NOMO-1 treated with DMSO at 0.1 percent for 48 hours (cell line): ENCODE results near the gene PCBP1.
"Not testable (repeated sequence)": the region's sequence is repeated elsewhere in the genome, so short reads cannot be mapped to it uniquely, and the experiment has no call there.

ENCODE experiments used
- DNase-seq: peaks from one replicate; lab custom pipeline; 2025; ENCODE audit not compliant: unreplicated experiment; lab: John Stamatoyannopoulos, UW

PCBP1 gene

DNA sequence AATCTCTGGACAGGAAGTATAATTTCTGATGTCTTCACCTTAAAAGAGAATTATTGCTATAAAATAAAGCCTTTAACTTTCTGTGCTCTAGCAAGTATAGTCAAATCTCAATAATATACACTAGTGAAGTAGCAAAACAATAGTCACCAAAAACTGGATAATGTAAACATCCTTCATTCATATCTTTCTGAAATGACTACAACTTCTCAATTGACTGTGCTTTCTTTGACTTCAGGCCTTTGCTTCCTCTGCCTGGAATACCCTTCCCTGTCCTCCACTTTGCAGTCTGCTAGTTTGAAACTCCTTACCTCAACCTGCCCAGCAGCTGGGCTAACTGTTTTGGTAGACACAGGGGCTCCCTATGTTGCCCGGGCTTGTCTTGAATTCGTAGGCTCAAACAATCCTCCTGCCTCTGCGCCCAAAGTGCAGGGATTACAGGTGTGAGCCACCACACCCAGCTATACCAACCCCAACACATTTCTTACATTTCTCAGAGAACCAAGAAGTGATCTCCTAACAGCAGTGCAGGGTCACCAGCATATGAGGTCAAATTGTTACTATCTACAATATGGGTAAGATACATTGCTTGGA lies 6.6 kb upstream of the PCBP1 start:
- no peak for DNase-seq

DNA sequence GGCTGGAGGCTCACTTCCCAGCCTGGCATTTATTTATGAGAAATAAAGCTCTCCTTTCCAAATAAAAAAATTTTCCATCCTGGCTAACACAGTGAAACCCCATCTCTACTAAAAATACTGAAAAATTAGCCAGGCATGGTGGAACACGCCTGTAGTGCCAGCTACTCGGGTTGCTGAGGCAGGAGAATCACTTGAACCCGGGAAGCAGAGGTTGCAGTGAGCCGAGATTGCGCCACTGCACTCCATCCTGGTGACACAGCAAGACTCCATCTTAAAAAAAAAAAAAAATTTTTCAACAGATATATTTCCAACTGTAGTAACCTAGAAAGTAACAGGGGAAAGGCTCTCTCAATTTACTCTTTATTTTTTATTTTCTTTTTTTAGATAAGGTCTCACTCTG lies 6.1 kb upstream of the PCBP1 start:
- no peak for DNase-seq

DNA sequence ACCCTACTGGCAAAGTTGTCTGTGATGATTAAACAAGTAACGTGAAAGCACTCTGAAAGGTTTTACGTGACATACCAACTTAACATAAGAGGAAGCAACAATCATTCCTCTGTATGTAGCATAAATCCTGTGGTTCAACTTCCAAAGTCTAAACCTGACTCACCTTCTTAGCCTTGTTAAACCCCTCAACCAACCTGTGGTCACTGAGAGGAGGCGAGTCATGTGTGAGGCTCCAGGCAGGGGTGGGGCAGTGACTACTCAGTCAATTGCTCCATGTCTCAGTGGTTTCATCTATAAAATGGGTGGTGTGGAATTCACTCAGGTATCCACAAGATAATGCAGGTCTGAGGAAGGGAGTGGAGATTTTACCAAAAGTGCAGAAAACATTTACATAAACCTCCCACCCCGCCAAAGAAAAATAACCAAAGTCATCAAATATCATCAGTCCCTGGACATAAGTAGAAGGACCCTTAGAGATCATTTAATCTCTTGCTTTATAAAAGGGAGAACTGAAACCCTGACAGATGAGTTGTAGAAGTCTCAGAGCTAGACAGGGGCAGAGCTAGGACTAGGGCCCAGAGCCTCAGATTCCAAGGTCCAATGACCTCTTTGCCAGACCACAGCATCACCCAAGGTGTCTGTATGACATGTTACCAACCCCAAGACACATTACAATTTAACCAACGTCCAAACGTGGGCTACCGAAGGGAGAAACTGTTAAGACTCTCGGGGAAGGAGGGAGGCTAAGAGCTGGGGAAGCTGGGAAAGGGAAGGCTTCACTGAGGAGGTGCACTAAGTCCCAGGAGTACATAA lies 3.7 kb upstream of the PCBP1 start:
- DNase-seq = peak; percentile 57

DNA sequence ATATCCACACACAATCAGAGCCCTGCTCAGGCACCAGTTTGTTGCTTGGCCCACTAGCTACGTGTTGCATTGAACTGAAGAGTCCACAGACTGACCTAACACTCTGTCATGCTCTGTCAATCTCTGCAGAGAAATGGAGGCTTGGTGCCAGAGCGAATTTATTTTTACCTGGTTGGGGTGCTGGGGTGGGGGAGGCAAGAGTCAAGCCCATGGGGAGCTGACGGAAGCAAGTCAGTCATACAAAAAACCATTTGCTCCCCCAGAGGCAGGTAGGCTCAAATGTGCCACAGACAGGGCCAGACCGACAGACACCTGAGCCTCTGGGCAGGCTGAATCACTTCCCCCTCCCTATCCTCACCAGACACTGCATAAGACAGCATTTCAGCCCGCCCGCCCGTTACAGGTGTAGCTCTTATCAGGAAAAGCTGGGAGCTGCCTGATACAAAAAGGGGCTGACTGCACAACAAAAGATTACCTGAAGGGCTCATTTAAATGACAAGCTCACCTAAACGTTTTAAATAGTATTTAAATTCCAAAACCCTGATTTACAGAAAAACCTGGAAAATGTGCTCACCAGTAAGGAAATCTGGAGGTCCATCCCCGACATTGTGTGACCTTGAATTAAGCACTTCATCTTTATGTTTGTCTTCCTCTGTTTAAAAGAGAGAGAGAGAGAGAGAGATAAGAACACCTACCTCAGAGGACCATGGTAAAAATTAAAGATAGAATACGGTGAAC lies 2.1 kb upstream of the PCBP1 start:
- DNase-seq = no peak

DNA sequence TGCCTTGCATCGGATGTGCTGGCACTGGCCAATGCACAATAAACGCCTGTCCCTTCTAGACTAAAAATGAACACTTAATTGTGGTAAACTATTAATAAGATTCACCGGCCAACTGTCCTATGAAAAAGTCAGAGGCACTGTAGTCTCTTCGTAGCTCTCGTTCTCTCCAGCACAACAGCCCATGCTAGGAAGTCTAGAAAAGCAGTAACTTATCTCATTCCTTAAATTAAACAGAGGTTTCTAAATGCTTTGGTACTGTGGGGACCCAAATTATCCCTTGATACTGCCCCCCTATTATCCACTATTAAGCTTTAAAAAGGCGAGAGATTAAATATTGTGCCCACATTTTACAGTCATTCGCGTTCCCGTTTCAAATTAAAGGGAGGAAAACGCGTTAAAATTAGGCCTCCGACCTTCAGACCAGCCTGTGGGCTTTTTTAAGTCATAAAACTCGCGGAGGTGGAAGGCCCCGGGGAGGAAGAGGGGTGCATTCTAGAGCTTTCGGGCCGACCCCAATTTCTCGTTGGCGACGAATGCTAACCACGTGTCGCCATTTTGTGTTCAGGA lies 1.5 kb upstream of the PCBP1 start:
- no peak for DNase-seq

DNA sequence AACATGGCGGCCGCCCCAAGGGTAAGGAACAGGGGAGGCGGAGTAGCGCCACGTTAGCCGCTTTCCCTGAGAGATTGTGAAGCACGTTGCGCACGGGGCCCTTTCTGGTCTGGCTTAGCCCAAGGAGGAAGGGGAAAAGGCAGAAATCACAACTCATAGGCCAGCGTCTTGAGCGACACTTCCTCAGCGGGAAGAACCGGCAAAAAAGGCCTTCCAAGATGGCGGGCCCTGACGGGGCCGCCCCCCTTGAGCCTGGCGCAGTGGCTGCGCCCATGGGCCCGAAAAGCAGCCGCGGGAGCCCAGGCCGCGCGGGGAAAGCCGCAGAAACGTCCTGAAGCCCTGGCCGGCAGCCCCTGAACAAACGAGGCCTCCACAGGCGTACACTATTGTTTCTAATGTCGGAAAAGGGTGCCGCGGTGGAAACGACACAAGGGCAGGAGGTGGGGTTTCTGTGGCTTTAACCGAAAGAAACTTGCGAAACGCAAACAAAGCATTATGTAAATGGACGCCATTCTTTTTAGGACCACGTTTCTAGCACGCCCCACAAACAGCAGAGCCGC lies 919 bp upstream of the PCBP1 start:
- DNase-seq = peak; percentile 86

DNA sequence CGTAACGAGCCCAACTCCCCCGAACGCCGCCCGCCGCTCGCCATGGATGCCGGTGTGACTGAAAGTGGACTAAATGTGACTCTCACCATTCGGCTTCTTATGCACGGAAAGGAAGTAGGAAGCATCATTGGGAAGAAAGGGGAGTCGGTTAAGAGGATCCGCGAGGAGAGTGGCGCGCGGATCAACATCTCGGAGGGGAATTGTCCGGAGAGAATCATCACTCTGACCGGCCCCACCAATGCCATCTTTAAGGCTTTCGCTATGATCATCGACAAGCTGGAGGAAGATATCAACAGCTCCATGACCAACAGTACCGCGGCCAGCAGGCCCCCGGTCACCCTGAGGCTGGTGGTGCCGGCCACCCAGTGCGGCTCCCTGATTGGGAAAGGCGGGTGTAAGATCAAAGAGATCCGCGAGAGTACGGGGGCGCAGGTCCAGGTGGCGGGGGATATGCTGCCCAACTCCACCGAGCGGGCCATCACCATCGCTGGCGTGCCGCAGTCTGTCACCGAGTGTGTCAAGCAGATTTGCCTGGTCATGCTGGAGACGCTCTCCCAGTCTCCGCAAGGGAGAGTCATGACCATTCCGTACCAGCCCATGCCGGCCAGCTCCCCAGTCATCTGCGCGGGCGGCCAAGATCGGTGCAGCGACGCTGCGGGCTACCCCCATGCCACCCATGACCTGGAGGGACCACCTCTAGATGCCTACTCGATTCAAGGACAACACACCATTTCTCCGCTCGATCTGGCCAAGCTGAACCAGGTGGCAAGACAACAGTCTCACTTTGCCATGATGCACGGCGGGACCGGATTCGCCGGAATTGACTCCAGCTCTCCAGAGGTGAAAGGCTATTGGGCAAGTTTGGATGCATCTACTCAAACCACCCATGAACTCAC lies 673 bp downstream of the PCBP1 start:
- DNase-seq = peak; percentile 48

DNA sequence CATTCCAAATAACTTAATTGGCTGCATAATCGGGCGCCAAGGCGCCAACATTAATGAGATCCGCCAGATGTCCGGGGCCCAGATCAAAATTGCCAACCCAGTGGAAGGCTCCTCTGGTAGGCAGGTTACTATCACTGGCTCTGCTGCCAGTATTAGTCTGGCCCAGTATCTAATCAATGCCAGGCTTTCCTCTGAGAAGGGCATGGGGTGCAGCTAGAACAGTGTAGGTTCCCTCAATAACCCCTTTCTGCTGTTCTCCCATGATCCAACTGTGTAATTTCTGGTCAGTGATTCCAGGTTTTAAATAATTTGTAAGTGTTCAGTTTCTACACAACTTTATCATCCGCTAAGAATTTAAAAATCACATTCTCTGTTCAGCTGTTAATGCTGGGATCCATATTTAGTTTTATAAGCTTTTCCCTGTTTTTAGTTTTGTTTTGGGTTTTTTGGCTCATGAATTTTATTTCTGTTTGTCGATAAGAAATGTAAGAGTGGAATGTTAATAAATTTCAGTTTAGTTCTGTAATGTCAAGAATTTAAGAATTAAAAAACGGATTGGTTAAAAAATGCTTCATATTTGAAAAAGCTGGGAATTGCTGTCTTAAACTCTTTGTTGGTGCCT lies 1.4 kb downstream of the PCBP1 start:
- no peak for DNase-seq

DNA sequence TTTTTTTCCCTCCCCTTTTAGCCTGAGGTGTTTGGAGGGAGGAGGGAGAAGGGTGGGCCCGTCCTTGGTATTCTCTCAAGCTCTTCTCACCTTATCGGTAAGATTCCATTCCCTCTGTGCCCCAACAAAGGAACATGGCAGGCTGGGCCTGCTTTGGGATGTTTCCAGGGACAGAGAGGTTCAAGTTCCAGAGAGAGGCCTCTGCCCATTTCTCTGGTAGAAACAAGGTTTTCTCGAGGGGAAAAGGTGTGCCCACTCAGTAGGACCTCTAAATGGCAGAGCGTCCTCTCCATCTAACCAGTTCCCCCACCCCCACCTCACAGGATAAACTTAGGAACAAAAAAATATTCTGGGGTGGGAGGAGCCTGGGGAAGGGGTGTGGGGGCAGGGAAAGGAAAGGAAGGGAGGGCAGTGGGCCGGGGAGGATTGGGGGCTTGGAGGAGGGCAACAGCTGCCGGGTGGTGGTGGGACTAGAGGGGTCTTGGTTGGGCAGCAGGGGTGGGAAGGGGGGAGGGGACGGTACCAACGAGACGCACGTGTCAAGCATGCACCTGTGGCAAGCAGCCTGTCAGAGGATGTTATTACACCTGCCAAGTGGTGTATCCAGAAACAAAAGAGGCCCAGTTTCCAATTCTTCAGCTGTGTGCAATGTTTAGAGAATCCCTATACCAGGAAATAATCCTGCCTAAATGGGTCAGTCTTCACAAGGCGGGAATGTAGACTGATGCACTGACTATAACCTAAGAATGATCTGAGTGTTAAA lies 2.1 kb downstream of the PCBP1 start:
- no peak for DNase-seq

DNA sequence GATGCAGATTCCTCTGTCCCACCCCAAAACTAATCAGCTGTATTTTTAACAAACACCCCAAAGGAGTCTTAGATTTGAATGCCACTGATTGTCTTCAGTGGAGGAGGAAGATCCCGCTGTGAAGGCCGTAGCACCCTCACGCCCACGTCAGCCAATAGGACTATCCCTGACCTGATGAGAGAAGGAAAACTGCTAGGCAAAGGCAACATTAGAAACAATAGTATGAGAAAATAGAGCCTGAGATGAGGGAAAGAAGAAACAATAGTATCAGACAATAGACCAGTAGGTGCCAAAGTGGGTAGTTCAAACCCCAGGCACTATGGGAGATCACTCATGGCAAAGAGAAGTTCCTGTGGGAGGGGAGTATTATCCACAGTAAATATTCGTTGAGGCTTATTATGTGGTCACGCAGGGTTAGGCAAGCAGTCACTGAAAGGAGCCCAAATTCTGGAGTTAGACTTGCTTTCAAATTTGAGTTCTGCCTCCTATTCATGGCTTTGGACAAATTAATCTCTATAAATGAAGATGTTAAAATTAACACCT lies 2.8 kb downstream of the PCBP1 start:
- DNase-seq = no peak

DNA sequence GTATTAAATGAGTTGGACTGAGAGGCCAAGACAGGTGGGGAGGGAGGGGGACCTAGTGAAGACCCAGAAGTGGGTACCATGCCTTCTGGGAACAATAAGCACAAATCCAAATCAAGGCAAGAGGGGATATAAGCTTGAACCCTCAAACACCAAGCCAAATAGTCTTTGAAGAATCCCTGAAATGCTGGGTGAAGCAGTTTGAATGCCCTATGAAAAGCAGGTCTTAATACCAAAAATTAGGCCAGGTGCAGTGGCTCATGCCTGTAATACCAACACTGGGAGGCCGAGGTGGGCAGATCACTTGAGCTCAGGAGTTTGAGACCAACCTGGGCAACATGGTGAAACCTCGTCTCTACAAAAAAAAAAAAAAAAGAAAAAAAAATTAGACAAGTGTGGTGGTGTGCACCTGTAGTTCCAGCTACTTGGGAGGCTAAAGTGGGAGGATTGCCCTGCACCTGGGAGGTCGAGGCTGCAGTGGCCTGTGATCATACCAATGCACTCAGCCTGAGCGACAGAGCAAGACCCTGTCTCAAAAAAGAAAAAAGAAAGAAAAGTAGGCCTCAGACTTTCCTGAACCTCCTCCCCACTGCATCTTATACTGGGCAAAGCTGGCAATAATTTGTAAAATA lies 3.5 kb downstream of the PCBP1 start:
- DNase-seq = no peak

DNA sequence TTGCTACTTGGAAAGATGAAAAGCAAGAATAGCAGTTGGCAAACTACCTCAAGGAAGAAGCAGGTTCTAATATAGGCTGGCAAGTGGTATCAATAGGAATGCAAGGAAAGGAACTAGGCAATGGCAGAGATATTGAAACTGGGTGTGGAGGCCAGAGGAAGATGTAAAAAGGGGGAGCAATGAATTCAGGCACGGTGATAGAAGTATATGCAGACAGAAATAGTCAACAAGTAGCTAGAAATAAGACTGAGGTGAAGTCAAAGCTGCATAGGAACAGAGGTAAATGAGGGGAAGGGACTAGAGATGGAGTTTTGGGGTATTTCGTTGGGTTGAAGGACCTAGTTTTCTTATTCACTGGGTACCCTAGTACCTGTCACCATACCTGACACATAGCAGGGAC lies 4.1 kb downstream of the PCBP1 start:
- no peak for DNase-seq

DNA sequence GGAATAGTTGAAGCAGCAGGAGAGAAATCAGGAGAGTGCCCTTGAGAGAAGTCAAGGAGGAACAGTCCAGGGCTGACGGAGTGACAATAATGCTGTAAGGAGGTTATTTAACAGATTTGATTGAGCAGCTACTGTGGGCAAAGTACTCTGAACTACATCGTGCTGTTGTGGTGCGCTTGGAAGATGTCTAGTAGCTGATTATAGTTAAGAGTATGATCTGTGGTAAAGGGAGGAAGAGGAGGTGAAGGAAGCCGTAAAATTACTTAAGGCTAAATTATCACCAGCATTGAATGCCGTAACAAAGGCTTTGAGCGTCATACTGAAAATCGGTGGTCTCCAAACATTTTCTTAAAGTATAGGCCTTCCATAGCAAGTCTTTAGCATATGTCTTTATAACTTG lies 4.5 kb downstream of the PCBP1 start:
- DNase-seq = no peak

DNA sequence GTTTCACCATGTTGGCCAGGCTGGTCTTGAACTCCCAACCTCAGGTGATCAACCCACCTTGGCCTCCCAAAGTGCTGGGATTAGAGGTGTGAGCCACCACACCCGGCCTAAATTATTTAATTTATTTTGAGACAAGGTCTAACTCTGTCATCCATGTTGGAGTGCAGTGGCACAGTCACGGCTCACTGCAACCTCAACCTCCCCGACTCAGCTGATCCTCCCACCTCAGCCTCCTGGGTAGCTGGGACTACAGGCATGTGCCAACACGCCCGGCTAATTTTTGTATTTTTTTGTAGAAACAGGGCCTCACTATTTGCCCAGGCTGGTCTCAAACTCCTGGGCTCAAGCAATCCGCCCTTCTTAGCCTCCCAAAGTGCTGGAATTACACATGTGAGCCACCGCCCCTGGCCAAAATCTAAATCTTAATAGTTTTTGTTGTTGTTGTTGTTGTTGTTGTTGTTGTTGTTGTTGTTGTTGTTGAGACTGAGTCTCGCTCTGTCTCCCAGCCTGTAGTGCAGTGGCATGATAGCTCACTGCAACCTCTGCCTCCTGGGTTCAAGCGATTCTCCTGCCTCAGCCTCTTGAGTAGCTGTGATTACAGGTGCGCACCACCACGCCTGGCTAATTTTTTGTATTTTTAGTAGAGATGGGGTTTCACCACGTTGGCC lies 5.4 kb downstream of the PCBP1 start:
- not testable (repeated sequence) for DNase-seq

DNA sequence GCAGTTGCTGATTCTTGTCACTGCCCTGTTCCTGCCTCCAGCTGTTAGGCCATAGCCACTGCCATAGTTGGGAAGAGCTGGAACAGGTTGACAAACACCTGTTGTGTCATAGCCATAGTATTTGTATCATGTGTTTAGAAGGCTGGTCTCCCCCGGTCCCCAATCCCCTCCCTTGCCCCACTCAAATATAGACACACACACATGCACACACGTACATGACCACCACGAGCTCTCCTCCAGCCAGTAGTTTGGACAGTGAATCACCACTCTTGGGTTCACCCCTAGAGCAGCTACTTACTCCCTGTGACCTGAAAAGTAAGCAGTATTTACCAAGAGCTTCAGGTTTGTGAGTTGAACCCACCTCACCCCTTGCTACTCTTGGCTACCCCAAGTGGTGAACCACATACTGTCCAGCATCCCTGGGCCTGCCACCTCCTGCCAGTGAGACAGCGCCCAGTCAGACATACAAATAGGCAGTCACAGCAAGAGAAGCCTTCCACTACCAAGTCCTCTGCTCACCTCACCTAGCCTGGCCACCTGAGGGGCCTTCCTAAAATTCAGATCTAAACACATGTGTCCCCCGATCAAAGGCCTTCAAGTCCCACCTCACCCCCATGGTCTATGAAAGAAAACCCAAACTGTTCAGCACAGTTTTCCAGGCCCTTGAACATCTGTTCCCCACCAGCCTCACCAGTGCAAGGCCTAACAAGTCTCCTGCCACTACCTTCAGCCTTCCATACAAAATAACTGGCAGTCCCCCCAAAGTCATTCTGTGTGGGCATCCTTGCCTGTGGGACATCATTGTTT lies 7.1 kb downstream of the PCBP1 start:
- DNase-seq = no peak

DNA sequence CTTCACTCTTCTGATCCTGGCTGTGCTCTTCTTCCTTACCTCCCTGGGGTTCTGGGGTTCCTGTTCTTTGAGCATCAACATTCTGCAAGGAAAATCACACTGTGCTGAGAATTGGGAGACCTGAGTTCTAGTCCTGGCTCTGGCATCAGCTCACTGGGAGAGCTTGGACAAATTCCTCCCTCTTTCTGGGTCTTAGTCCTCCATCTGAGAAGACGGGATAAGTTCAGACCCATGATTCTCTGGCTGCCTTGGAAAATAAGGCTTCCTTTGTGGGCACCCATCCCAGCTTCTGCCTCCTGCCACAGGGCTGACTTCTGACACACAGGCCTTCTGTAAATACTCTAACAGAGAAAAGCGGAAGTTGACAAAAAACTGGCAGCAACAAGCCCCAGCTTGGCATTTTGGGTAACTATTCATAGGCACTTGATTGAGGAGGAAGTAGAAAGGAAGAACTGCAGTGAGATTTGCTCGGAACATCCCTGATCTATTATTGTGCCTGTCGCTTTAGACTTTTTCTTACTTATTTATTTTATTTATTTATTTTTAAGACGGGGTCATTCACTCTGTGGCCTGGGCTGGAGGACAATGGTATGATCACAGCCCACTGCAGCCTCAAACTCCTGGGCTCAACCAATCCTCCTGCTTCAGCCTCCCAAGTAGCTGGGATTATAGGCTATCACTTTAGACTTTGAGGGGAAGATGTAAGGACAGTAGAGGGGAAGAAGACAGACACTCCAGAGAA lies 7.9 kb downstream of the PCBP1 start:
- peak; percentile 97 for DNase-seq
